ENCODE measurements around the gene VASH2. TPM values are rescaled to one million over a fixed set of nuclear protein-coding genes. Genes with fewer than 3 reads are reported as not detected.

The VASH2 gene
- total and polyA plus RNA-seq, 4 experiments from 2014 or later, result 0.11 TPM; not detected in 3

DNA sequence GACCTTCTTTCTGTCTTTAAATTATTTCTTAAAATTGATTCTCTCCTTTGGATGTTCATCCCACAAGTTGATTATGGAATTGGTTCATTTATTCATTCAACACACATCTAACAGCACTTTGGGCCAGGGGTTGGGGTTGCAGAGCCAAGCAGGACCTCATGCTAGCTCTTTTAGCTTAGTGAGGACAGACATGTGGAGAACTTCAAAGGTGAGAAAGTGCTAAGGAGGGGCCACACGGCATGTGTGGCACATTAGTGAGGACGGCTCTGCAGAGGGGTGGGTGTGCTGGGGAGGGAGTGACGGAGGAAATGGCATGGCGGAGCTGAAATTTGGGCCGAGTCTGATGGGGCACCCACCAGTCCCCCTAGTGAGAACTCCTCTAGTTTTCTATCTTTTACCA is 32.5 kb upstream of the VASH2 start:
- no peak for DNase-seq
- Histone ChIP-seq H3K9me3 (ENCODE audit: control insufficient read depth in 1 of 2, low read length in 2 of 2) (no peaks in the 10 kb centered on the region), H3K36me3 (ENCODE audit: insufficient read depth, low read length) (no peaks in the 10 kb centered on the region), H3K4me3 (ENCODE audit: low read length in 2 of 2) (no peak overlapping the region), H3K4me1 (ENCODE audit: insufficient read depth, low read length) (no peaks in the 10 kb centered on the region), H3K27ac (ENCODE audit: low read depth, low read length) (no peak overlapping the region), H3K27me3 (ENCODE audit: insufficient read depth, low read length) (no peaks in the 10 kb centered on the region)
- Mint-ChIP-seq H3K36me3 (no peaks in the 10 kb centered on the region), H3K4me1 (peaks cover 0 to 8% (median 2%) of the 10 kb centered on the region in 4 donors), H3K27ac (no peak overlapping the region), H3K4me3 (no peak overlapping the region), H3K27me3 (peaks cover 7 to 12% of the 10 kb centered on the region in 2 donors), H3K9me3 (no peaks in the 10 kb centered on the region)
- ChIA-PET POLR2A (ENCODE audit: partially characterized antibody) (no interaction called here), CTCF (ENCODE audit: partially characterized antibody) (interaction anchor here (0.6 kb wide), 1 partner anchor 531 kb away, joined by 3 read pairs; no protein-coding TSS in a partner anchor)
- intact Hi-C loops (cut with micrococcal nuclease), result no loop called here

DNA sequence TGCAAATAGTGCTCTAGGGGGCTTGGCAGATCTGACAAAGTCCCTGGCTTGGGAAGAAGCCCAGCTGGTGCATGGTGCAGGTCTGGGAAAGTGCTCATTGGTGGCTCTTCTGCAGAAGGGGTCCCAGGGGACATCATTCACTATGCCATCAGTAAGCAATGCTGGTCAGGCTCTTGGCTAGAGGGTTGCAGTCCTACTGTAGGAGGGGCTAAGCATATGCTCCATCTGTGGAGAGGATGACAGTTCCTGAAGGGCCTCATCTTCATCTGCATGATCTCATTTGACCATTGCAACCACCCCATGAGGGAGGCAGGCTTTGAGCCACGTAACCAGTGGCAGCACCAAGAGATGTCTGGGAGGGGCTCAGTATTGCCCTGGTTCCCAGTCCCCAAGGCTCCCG is 31.5 kb upstream of the VASH2 start:
- Histone ChIP-seq H3K27ac (ENCODE audit: low read depth, low read length) (no peak overlapping the region), H3K9me3 (ENCODE audit: control insufficient read depth in 1 of 2, low read length in 2 of 2) (no peaks in the 10 kb centered on the region), H3K4me1 (ENCODE audit: insufficient read depth, low read length) (no peaks in the 10 kb centered on the region), H3K36me3 (ENCODE audit: insufficient read depth, low read length) (no peaks in the 10 kb centered on the region), H3K27me3 (ENCODE audit: insufficient read depth, low read length) (no peaks in the 10 kb centered on the region), H3K4me3 (ENCODE audit: low read length in 2 of 2) (no peak overlapping the region)
- Mint-ChIP-seq H3K4me3 (no peak overlapping the region), H3K9me3 (no peaks in the 10 kb centered on the region), H3K27ac (no peak overlapping the region), H3K4me1 (peaks cover 0 to 8% (median 2%) of the 10 kb centered on the region in 4 donors), H3K27me3 (peaks cover 7 to 12% of the 10 kb centered on the region in 2 donors), H3K36me3 (no peaks in the 10 kb centered on the region)
- intact Hi-C loops (cut with micrococcal nuclease), result no loop called here
- POLR2A ChIA-PET (ENCODE audit: partially characterized antibody), result no interaction called here
- CTCF ChIA-PET (ENCODE audit: partially characterized antibody), result no interaction called here
- DNase-seq, result no peak

DNA sequence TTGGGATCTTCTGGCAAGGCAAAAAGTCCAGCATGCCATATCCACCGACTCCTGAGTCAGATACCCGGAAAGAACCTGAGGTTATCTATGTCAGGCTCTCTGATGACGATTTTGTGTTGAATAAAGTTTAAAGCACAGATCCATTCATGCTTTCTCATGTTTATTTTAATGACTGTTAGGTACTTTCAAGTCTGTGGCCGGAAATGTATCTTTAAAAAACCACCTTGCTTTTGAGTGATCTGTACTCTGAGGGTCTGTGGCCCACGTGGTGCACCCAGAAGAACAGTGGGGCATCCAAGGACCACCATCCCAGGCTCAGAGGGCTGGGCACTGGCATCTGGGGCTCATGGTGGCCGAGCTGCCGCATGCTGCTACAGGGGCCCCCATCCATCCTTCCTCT is 30.1 kb upstream of the VASH2 start:
- Histone ChIP-seq H3K36me3 (ENCODE audit: insufficient read depth, low read length) (no peaks in the 10 kb centered on the region), H3K27ac (ENCODE audit: low read depth, low read length) (no peak overlapping the region), H3K4me1 (ENCODE audit: insufficient read depth, low read length) (no peaks in the 10 kb centered on the region), H3K4me3 (ENCODE audit: low read length in 2 of 2) (no peak overlapping the region), H3K27me3 (ENCODE audit: insufficient read depth, low read length) (no peaks in the 10 kb centered on the region), H3K9me3 (ENCODE audit: control insufficient read depth in 1 of 2, low read length in 2 of 2) (no peaks in the 10 kb centered on the region)
- Mint-ChIP-seq H3K27ac (no peak overlapping the region), H3K9me3 (peaks cover 0 to 3% (median 0%) of the 10 kb centered on the region in 8 donors), H3K4me3 (no peak overlapping the region), H3K4me1 (peaks cover 0 to 8% (median 2%) of the 10 kb centered on the region in 4 donors), H3K27me3 (peaks cover 7 to 18% of the 10 kb centered on the region in 2 donors), H3K36me3 (no peaks in the 10 kb centered on the region)
- DNase-seq, result no peak
- CTCF ChIA-PET (ENCODE audit: partially characterized antibody), result no interaction called here
- POLR2A ChIA-PET (ENCODE audit: partially characterized antibody), result no interaction called here
- intact Hi-C loops (cut with micrococcal nuclease), result no loop called here

DNA sequence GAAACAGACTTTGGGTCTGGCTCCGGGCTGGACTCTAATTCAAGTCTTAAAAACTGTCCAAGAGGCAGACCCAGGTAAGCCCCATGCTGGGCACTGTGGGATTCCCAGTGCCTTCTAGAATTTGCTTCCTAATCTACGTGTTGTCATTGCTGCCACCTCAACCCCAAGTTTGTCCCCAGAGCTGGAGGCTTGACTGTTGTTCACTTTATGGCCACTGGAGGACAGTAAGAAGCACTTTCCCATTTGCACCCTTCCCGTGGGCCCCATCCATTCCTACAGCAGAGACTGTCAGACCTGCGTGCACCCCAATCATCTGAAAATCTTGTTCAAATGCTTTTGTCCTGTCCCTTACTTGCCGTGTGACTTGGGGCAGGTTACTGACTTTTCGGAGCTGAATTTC is 29.4 kb upstream of the VASH2 start:
- no peak for DNase-seq
- ChIA-PET POLR2A (ENCODE audit: partially characterized antibody) (no interaction called here), CTCF (ENCODE audit: partially characterized antibody) (no interaction called here)
- Mint-ChIP-seq H3K9me3 (peaks cover 0 to 3% (median 0%) of the 10 kb centered on the region in 8 donors), H3K4me3 (no peak overlapping the region), H3K27ac (no peak overlapping the region), H3K27me3 (peaks cover 7 to 21% of the 10 kb centered on the region in 2 donors), H3K4me1 (peaks cover 0 to 8% (median 3%) of the 10 kb centered on the region in 4 donors), H3K36me3 (no peaks in the 10 kb centered on the region)
- Histone ChIP-seq H3K27me3 (ENCODE audit: insufficient read depth, low read length) (no peaks in the 10 kb centered on the region), H3K4me3 (ENCODE audit: low read length in 2 of 2) (no peak overlapping the region), H3K36me3 (ENCODE audit: insufficient read depth, low read length) (no peaks in the 10 kb centered on the region), H3K27ac (ENCODE audit: low read depth, low read length) (no peak overlapping the region), H3K4me1 (ENCODE audit: insufficient read depth, low read length) (no peaks in the 10 kb centered on the region), H3K9me3 (ENCODE audit: control insufficient read depth in 1 of 2, low read length in 2 of 2) (no peaks in the 10 kb centered on the region)
- intact Hi-C loops (cut with micrococcal nuclease), result no loop called here

DNA sequence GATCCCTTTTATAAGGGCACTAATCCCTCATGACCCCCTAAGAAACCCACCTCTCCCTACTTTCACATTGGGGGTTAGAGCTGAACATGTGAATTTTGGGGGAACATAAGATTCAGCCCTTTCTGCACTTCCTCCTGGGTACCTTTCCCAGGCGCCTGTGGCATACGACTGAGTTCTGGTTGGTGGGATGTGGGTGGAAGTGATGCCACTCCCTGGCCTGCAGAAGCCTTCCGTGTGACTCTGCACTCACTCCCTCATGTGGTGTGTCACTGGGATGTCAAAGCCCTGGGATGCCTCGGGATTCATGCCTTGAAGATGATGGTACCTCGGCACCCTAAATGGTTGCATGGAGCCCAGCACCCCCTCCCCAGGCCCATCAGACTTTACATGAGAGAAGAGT is 28.3 kb upstream of the VASH2 start:
- peaks cover 0 to 3% (median 0%) of the 10 kb centered on the region in 8 donors for H3K9me3 Mint-ChIP-seq
- ChIA-PET POLR2A (ENCODE audit: partially characterized antibody) (no interaction called here), CTCF (ENCODE audit: partially characterized antibody) (no interaction called here)

DNA sequence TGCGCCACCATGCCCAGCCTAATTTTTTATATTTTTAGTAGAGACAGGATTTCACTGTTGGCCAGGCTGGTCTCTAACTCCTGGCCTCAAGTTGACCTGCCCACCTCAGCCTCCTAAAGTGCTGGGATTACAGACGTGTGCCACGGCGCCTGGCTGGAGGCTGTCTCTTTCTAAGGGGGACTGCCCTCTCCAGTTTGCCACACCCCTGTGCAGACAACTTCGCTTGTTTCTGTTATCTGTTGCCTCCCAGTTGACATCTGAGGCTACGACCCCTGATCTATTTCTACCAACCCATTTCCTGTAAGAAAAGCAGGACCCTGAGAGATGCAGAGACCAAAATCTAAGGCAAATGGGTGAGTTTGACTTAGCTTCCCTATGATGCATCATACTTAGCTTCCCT is 24.0 kb upstream of the VASH2 start:
- no peak overlapping the region for H3K27ac Mint-ChIP-seq
- intact Hi-C loops (cut with micrococcal nuclease), result no loop called here
- H3K27me3 ChIP-seq (ENCODE audit: insufficient read depth, low read length), result no peaks in the 10 kb centered on the region

More for the DNA sequence above, 28.3 kb upstream of the VASH2 start:
- Mint-ChIP-seq H3K4me3 (no peak overlapping the region), H3K27ac (no peak overlapping the region), H3K27me3 (peaks cover 5 to 21% of the 10 kb centered on the region in 2 donors), H3K36me3 (no peaks in the 10 kb centered on the region), H3K4me1 (peaks cover 0 to 1% (median under 1%) of the 10 kb centered on the region in 4 donors)
- intact Hi-C loops (cut with micrococcal nuclease), result no loop called here
- no peak for DNase-seq
- H3K9me3 ChIP-seq (ENCODE audit: control insufficient read depth in 1 of 2, low read length in 2 of 2), result no peaks in the 10 kb centered on the region
- H3K27me3 ChIP-seq (ENCODE audit: insufficient read depth, low read length), result no peaks in the 10 kb centered on the region
- H3K4me1 ChIP-seq (ENCODE audit: insufficient read depth, low read length), result no peaks in the 10 kb centered on the region
- no peaks in the 10 kb centered on the region for H3K36me3 ChIP-seq (ENCODE audit: insufficient read depth, low read length)
- no peak overlapping the region for H3K4me3 ChIP-seq (ENCODE audit: low read length in 2 of 2)
- H3K27ac ChIP-seq (ENCODE audit: low read depth, low read length), result no peak overlapping the region

DNA sequence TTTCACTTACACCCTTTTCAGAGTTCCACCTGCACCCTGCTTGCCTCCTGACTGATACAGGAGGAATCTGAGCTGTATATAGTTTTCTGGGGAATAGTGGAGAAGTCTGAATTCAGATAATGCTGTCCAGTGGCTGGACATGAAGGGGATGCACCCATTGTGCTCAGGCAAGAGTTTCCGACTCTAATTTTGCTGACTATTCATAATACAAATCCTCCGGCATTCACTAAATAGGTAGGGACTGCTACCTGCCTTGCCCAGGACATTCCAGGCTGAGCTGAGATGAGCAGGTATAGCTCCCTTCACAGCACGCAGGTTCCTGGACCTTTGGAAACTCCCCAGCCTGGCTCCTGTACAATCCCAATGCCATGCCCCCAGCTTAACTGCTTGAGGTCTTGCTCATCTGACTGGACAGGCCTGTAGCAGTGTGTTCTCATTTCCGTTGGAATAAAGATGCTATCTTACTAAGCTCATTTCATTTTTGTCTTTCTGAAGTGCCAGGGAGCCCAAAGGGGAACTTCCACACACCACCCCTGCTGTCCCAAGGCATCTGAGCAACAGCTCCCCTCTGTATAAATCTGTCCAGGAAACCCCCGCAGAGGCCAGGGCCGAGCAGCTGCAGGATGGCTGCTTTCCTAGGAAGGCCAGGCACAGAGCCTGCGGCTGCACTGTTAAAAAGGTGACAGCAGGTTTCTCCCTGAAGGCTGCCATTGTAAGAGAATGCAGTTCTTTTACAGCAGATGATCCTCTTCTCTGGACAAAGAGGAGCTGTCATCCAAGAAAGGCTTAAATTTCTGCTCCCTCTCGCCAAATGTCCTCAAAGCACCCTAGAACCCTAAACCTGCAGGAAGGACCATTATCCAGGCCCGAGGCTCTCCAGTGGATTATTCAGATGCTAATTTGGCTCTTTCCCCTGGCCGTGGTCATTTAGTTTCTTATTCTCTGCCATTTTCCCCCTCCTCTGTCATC is 21.7 kb upstream of the VASH2 start:
- H3K27me3 Mint-ChIP-seq, result peaks cover 0 to 9% of the 10 kb centered on the region in 2 donors
- POLR2A ChIA-PET (ENCODE audit: partially characterized antibody), result no interaction called here
- no peaks in the 10 kb centered on the region for H3K36me3 Mint-ChIP-seq
- Histone ChIP-seq H3K9me3 (ENCODE audit: control insufficient read depth in 1 of 2, low read length in 2 of 2) (no peaks in the 10 kb centered on the region), H3K27me3 (ENCODE audit: insufficient read depth, low read length) (no peaks in the 10 kb centered on the region), H3K36me3 (ENCODE audit: insufficient read depth, low read length) (no peaks in the 10 kb centered on the region), H3K4me1 (ENCODE audit: insufficient read depth, low read length) (no peaks in the 10 kb centered on the region), H3K27ac (ENCODE audit: low read depth, low read length) (no peak overlapping the region), H3K4me3 (ENCODE audit: low read length in 2 of 2) (no peak overlapping the region)
- peaks cover 0 to 3% (median 0%) of the 10 kb centered on the region in 8 donors for H3K9me3 Mint-ChIP-seq
- no peak overlapping the region for H3K4me3 Mint-ChIP-seq
- intact Hi-C loops (cut with micrococcal nuclease), result no loop called here
- DNase-seq, result no peak
- H3K4me1 Mint-ChIP-seq, result peaks cover 0 to 1% (median 0%) of the 10 kb centered on the region in 4 donors
- CTCF ChIA-PET (ENCODE audit: partially characterized antibody), result no interaction called here
- H3K27ac Mint-ChIP-seq, result no peak overlapping the region

More for the DNA sequence above, 24.0 kb upstream of the VASH2 start:
- ChIA-PET POLR2A (ENCODE audit: partially characterized antibody) (no interaction called here), CTCF (ENCODE audit: partially characterized antibody) (no interaction called here)
- H3K36me3 ChIP-seq (ENCODE audit: insufficient read depth, low read length), result no peaks in the 10 kb centered on the region
- Mint-ChIP-seq H3K36me3 (no peaks in the 10 kb centered on the region), H3K4me3 (no peak overlapping the region), H3K4me1 (peaks cover 0 to 1% (median 0%) of the 10 kb centered on the region in 4 donors), H3K27me3 (peaks cover 0 to 15% of the 10 kb centered on the region in 2 donors), H3K9me3 (peaks cover 0 to 3% (median 0%) of the 10 kb centered on the region in 8 donors)
- no peak for DNase-seq
- H3K27ac ChIP-seq (ENCODE audit: low read depth, low read length), result no peak overlapping the region
- H3K4me1 ChIP-seq (ENCODE audit: insufficient read depth, low read length), result no peaks in the 10 kb centered on the region
- no peaks in the 10 kb centered on the region for H3K9me3 ChIP-seq (ENCODE audit: control insufficient read depth in 1 of 2, low read length in 2 of 2)
- H3K4me3 ChIP-seq (ENCODE audit: low read length in 2 of 2), result no peak overlapping the region
